ENCODE measurements around the gene PLA2G12A.

PLA2G12A gene

GRCh38 chr4:109708990-109709389 is 20.9 kb downstream of the PLA2G12A start:
- Mint-ChIP-seq H3K4me1 (ENCODE audit: low read depth) (peaks cover 6% of the 10 kb centered on the region), H3K27ac (no peak overlapping the region), H3K36me3 (ENCODE audit: low read depth) (peaks cover 2% of the 10 kb centered on the region), H3K4me3 (no peak overlapping the region), H3K27me3 (no peaks in the 10 kb centered on the region), H3K9me3 (no peaks in the 10 kb centered on the region)
- intact Hi-C loops (cut with micrococcal nuclease) = loop anchor here (10.0 kb wide), 1 partner anchor 266 kb away; no protein-coding TSS in a partner anchor

DNA sequence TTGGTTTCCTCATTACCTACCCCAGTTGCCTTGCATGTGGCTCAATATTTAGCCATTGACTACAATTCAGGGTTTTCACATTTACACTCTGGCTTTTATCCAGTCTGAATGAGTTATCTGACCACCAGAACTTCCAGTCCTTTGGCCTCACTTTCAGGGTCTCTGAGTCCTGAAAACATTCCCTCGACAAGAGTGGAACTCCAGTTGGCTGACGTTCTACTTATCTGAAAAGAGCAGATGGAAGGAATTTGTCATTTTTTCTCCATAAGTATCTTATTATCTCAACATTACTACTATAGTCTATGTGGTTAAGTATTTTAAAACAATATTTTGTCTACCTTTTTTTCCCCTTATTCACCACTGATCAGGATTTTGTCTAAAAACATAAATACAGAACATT is 21.4 kb downstream of the PLA2G12A start:
- no peak overlapping the region for H3K4me3 Mint-ChIP-seq
- no peak overlapping the region for H3K27ac Mint-ChIP-seq
- peaks cover 10% of the 10 kb centered on the region for H3K4me1 Mint-ChIP-seq (ENCODE audit: low read depth)
- H3K27me3 Mint-ChIP-seq = no peaks in the 10 kb centered on the region
- peaks cover under 1% of the 10 kb centered on the region for H3K36me3 Mint-ChIP-seq (ENCODE audit: low read depth)
- H3K9me3 Mint-ChIP-seq = no peaks in the 10 kb centered on the region
- intact Hi-C loops (cut with micrococcal nuclease) = loop anchor here (10.0 kb wide), 1 partner anchor 266 kb away; no protein-coding TSS in a partner anchor

GRCh38 chr4:109703664-109704361 is 26.1 kb downstream of the PLA2G12A start:
- peaks cover 28% of the 10 kb centered on the region for H3K36me3 Mint-ChIP-seq (ENCODE audit: low read depth)
- peaks cover 26% of the 10 kb centered on the region for H3K4me1 Mint-ChIP-seq (ENCODE audit: low read depth)

GRCh38 chr4:109702950-109703663 is 26.8 kb downstream of the PLA2G12A start, which contains the start of gene CASP6:
TSS of gene CASP6 (minus strand) at chr4:109703445. CDS start at chr4:109703395, 50 bp downstream.
- peak within 1 kb of the TSS; percentile 83 for H3K4me3 Mint-ChIP-seq

More at GRCh38 chr4:109703664-109704361, 26.1 kb downstream of the PLA2G12A start:
- Mint-ChIP-seq H3K4me3 (peak overlapping the region; percentile 83), H3K9me3 (no peaks in the 10 kb centered on the region), H3K27me3 (peaks cover 2% of the 10 kb centered on the region), H3K27ac (peak overlapping the region; percentile 92)
- intact Hi-C loops (cut with micrococcal nuclease) = loop anchor here (1.0 to 10.0 kb wide), 6 partner anchors 27 to 272 kb away; partner anchors contain the start of genes GAR1, MCUB, PLA2G12A and SEC24B

GRCh38 chr4:109701566-109702410 is 28.1 kb downstream of the PLA2G12A start:
- Mint-ChIP-seq H3K4me3 (peak overlapping the region; percentile 83), H3K36me3 (ENCODE audit: low read depth) (peaks cover 40% of the 10 kb centered on the region), H3K27me3 (peaks cover 2% of the 10 kb centered on the region), H3K27ac (peak overlapping the region; percentile 92), H3K4me1 (ENCODE audit: low read depth) (peaks cover 32% of the 10 kb centered on the region), H3K9me3 (no peaks in the 10 kb centered on the region)
- intact Hi-C loops (cut with micrococcal nuclease) = loop anchor here (2.0 to 10.0 kb wide), 5 partner anchors 29 to 273 kb away; partner anchors contain the start of genes MCUB, PLA2G12A and SEC24B

More at GRCh38 chr4:109702950-109703663, 26.8 kb downstream of the PLA2G12A start, which contains the start of gene CASP6:
- Mint-ChIP-seq H3K4me1 (ENCODE audit: low read depth) (peaks cover 32% of the 10 kb centered on the region), H3K36me3 (ENCODE audit: low read depth) (peaks cover 28% of the 10 kb centered on the region), H3K27me3 (peaks cover 2% of the 10 kb centered on the region), H3K9me3 (no peaks in the 10 kb centered on the region), H3K27ac (peak within 1 kb of the TSS; percentile 92)
- intact Hi-C loops (cut with micrococcal nuclease) = loop anchor here (1.0 to 10.0 kb wide), 6 partner anchors 28 to 272 kb away; partner anchors contain the start of genes GAR1, MCUB, PLA2G12A and SEC24B

DNA sequence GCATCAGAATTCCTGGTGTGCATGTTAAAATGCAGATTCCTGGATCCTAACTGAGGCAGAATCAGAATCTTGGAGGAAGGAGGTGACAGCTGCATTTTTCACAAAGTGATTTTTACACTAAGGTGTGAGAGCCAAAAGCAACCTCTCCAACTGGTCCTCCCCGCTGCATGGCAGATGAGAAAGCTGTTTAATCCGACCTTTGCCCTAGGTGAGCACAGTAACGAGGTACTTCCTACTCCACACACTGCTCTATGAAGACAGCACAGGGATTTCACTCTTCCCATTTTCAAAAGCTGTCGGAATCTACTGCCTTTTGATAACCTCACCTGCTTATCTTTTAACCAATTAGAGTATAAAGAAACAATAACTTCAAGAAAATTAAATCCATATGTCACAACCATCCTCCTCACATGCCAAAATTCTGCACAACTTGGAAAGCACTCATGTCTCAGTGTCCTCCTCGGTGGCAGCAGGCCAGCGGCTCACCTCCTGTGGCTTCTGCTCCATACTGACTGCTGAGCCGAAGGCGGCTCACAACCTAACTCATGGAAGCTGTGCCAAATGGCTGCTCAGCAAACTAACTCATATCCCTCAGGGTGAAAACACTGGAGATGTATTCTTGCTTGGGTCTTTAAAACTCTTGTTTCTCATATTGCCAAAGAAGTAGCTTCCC is 30.2 kb downstream of the PLA2G12A start:
- H3K4me1 Mint-ChIP-seq (ENCODE audit: low read depth) = peaks cover 32% of the 10 kb centered on the region
- intact Hi-C loops (cut with micrococcal nuclease) = loop anchor here (5.0 to 10.0 kb wide), 3 partner anchors 137 to 275 kb away; partner anchors contain the start of genes MCUB and SEC24B

GRCh38 chr4:109698656-109699055 is 31.2 kb downstream of the PLA2G12A start:
- Mint-ChIP-seq H3K4me1 (ENCODE audit: low read depth) (peaks cover 22% of the 10 kb centered on the region), H3K36me3 (ENCODE audit: low read depth) (peaks cover 56% of the 10 kb centered on the region), H3K4me3 (no peak overlapping the region), H3K9me3 (no peaks in the 10 kb centered on the region), H3K27ac (no peak overlapping the region), H3K27me3 (peaks cover 2% of the 10 kb centered on the region)
- intact Hi-C loops (cut with micrococcal nuclease) = no loop called here

More for the DNA sequence above, 30.2 kb downstream of the PLA2G12A start:
- no peak overlapping the region for H3K4me3 Mint-ChIP-seq
- H3K27ac Mint-ChIP-seq = no peak overlapping the region
- no peaks in the 10 kb centered on the region for H3K9me3 Mint-ChIP-seq
- H3K27me3 Mint-ChIP-seq = peaks cover 2% of the 10 kb centered on the region
- peaks cover 46% of the 10 kb centered on the region for H3K36me3 Mint-ChIP-seq (ENCODE audit: low read depth)

DNA sequence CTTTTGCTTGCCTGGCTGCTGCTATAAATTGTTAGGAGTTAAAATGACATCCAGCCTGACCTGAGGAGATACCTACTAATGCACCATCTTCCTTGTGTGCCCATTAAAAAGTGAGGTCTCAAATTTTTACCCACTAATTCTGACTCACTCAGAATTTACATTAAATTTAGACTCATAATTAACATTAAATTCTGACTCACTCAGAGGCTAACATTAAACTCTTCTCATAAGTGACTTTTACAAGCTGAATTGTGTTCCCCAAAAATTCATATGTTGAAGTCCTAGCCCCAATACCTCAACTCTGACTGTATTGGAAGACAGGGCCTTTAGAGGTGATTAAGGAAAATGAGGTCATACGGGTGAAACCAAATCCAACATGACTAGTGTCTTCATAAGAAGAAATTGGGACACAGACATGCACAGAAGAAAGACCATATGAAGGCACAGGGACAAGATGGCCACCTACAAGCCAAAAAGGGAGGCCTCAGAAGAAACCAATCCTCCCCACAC is 38.4 kb downstream of the PLA2G12A start:
- H3K27ac Mint-ChIP-seq = no peak overlapping the region
- H3K4me3 Mint-ChIP-seq = no peak overlapping the region
- H3K27me3 Mint-ChIP-seq = no peaks in the 10 kb centered on the region
- intact Hi-C loops (cut with micrococcal nuclease) = no loop called here
- H3K36me3 Mint-ChIP-seq (ENCODE audit: low read depth) = peaks cover 74% of the 10 kb centered on the region
- H3K9me3 Mint-ChIP-seq = no peaks in the 10 kb centered on the region
- no peaks in the 10 kb centered on the region for H3K4me1 Mint-ChIP-seq (ENCODE audit: low read depth)

- peaks cover 77% of the 10 kb centered on the region for H3K36me3 Mint-ChIP-seq (ENCODE audit: low read depth)
These were observed 39.0 kb downstream of the PLA2G12A start for GRCh38 chr4:109690690-109691410.

GRCh38 chr4:109684727-109685126 is 45.1 kb downstream of the PLA2G12A start:
- Mint-ChIP-seq H3K27ac (no peak overlapping the region), H3K4me3 (no peak overlapping the region), H3K27me3 (no peaks in the 10 kb centered on the region), H3K4me1 (ENCODE audit: low read depth) (peaks cover 11% of the 10 kb centered on the region), H3K9me3 (no peaks in the 10 kb centered on the region), H3K36me3 (ENCODE audit: low read depth) (peaks cover 70% of the 10 kb centered on the region)
- intact Hi-C loops (cut with micrococcal nuclease) = no loop called here

More at GRCh38 chr4:109690690-109691410, 39.0 kb downstream of the PLA2G12A start:
- Mint-ChIP-seq H3K9me3 (no peaks in the 10 kb centered on the region), H3K4me1 (ENCODE audit: low read depth) (no peaks in the 10 kb centered on the region), H3K27ac (no peak overlapping the region), H3K27me3 (no peaks in the 10 kb centered on the region), H3K4me3 (no peak overlapping the region)
- intact Hi-C loops (cut with micrococcal nuclease) = no loop called here

GRCh38 chr4:109683621-109684253 is 46.1 kb downstream of the PLA2G12A start:
- Mint-ChIP-seq H3K4me1 (ENCODE audit: low read depth) (peaks cover 11% of the 10 kb centered on the region), H3K4me3 (no peak overlapping the region), H3K36me3 (ENCODE audit: low read depth) (peaks cover 69% of the 10 kb centered on the region), H3K9me3 (no peaks in the 10 kb centered on the region), H3K27me3 (no peaks in the 10 kb centered on the region), H3K27ac (no peak overlapping the region)
- intact Hi-C loops (cut with micrococcal nuclease) = no loop called here

DNA sequence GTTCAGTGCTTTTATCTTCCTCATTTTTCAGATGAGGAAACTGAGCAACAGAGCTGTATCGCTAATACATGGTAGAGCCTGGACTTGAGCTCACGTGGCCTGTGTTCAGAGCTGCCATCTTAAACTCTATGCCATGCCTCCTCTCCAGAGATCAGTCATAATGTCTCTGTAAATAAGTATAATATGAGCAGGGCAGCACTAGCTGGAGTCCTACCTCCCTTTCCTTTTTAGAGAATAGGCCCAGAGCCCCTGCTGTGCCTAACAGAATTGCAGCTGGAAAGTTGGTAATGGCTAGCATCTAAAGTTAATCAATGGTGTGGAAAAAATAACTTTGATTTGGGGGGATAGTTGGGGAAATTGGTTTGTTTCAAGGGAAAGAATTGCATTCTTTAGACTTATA is 47.0 kb downstream of the PLA2G12A start:
- Mint-ChIP-seq H3K4me3 (no peak overlapping the region), H3K36me3 (ENCODE audit: low read depth) (peaks cover 70% of the 10 kb centered on the region), H3K4me1 (ENCODE audit: low read depth) (peaks cover 11% of the 10 kb centered on the region), H3K27me3 (no peaks in the 10 kb centered on the region), H3K27ac (no peak overlapping the region), H3K9me3 (no peaks in the 10 kb centered on the region)
- intact Hi-C loops (cut with micrococcal nuclease) = no loop called here
